ENCODE data around the gene ZNF423.

The ZNF423 gene

DNA sequence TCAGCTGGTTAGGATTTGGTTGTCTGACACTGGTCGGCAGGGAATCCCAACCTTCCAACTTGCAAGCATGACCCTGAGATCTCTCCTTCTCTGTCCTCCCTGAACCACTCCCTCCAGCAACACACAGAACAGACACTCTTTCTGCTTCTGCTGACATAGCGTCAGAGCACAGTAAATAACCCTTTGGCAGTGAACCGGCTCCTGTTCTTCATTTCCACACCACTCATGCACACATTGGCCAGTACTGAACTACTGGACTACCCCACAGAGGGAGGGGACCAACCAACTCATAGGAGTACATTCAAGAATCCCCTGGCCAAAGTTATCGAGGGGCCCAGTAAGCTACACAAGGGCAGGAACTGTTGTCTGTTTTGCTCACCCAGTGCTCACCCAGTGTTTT is 138.2 kb downstream of the ZNF423 start:
- no peak overlapping the region for H3K4me2 ChIP-seq (ENCODE audit: low read length)
- TF ChIP-seq, protein P1, sequence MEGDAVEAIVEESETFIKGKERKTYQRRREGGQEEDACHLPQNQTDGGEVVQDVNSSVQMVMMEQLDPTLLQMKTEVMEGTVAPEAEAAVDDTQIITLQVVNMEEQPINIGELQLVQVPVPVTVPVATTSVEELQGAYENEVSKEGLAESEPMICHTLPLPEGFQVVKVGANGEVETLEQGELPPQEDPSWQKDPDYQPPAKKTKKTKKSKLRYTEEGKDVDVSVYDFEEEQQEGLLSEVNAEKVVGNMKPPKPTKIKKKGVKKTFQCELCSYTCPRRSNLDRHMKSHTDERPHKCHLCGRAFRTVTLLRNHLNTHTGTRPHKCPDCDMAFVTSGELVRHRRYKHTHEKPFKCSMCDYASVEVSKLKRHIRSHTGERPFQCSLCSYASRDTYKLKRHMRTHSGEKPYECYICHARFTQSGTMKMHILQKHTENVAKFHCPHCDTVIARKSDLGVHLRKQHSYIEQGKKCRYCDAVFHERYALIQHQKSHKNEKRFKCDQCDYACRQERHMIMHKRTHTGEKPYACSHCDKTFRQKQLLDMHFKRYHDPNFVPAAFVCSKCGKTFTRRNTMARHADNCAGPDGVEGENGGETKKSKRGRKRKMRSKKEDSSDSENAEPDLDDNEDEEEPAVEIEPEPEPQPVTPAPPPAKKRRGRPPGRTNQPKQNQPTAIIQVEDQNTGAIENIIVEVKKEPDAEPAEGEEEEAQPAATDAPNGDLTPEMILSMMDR (IDR thresholded peaks at IDR 0.05), result no peak
- no peak overlapping the region for H3K4me3 ChIP-seq (ENCODE audit: low read depth, low read length)
- H2AFZ ChIP-seq, result no peak overlapping the region
- no peaks in the 10 kb centered on the region for H3K9me3 ChIP-seq (ENCODE audit: control insufficient read depth, low read length)
- H3K79me2 ChIP-seq, result no peaks in the 10 kb centered on the region
- no peaks in the 10 kb centered on the region for H3K4me1 ChIP-seq
- H3K36me3 ChIP-seq (ENCODE audit: control insufficient read depth, insufficient read depth, low read length), result no peaks in the 10 kb centered on the region
- H3K9ac ChIP-seq, result no peak overlapping the region
- no peak overlapping the region for H3K27ac ChIP-seq
- H3K27me3 ChIP-seq (ENCODE audit: control insufficient read depth, insufficient read depth, low read length), result no peaks in the 10 kb centered on the region

DNA sequence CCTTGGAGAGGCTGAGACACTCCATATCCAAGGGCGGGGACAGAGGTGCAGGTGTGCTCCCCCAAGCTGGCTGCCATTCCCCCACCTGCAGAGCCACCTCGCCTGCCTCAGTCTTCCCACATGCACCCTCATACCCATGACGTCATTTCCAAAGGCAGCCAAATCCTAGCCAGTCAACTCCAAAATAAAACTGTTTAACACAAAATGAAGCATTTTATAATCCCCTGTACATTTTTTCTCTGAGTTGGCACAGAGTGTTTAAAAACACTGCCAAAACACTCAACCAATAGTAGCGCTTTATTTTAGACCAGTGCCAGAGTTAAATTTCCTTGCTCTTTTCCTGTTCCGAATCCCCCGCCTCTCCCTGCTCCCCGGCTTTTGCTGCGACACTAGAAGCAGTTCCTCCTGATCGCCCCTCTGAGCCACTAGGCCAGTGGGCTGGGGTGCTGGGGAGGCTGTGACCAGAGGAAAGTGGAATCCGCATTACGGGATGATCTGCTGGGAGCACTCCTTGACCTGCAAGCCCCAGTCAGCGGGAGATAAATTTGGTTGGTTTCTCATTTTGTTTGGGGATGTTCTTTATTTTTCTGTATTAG is 139.5 kb downstream of the ZNF423 start:
- H3K4me1 ChIP-seq, result no peaks in the 10 kb centered on the region
- no peaks in the 10 kb centered on the region for H3K9me3 ChIP-seq (ENCODE audit: control insufficient read depth, low read length)
- no peaks in the 10 kb centered on the region for H3K79me2 ChIP-seq
- no peaks in the 10 kb centered on the region for H3K27me3 ChIP-seq (ENCODE audit: control insufficient read depth, insufficient read depth, low read length)
- TF ChIP-seq, protein P1 (IDR thresholded peaks at IDR 0.05), result no peak
- H3K36me3 ChIP-seq (ENCODE audit: control insufficient read depth, insufficient read depth, low read length), result no peaks in the 10 kb centered on the region
- no peak overlapping the region for H2AFZ ChIP-seq
- H3K4me3 ChIP-seq (ENCODE audit: low read depth, low read length), result no peak overlapping the region
- H3K4me2 ChIP-seq (ENCODE audit: low read length), result no peak overlapping the region
- H3K9ac ChIP-seq, result no peak overlapping the region
- H3K27ac ChIP-seq, result no peak overlapping the region

DNA sequence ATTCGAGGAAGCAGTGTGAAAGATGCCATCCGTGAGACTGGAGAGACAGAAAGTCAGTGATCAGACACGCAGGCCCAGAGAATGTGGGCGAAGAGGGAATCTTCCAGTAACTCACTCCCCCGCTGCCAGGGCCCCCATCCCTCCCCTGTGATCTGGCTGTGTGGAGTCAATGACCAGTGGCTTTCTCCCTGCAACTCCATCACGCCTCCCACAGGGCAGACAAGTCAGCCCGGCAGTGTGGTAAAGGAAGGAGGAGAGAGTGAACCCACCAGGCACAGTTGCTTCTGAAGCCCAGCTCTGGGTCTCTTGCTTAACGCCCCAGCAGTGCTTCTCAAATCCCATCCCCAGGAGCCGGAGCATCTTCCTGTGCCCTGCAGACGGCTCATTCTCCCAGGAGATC is 142.1 kb downstream of the ZNF423 start:
- H3K4me1 ChIP-seq, result no peaks in the 10 kb centered on the region
- H3K79me2 ChIP-seq, result no peaks in the 10 kb centered on the region
- no peak overlapping the region for H3K4me3 ChIP-seq (ENCODE audit: low read depth, low read length)
- H2AFZ ChIP-seq, result no peak overlapping the region
- TF ChIP-seq, protein P1 (IDR thresholded peaks at IDR 0.05), result no peak
- no peak overlapping the region for H3K9ac ChIP-seq
- no peaks in the 10 kb centered on the region for H3K27me3 ChIP-seq (ENCODE audit: control insufficient read depth, insufficient read depth, low read length)
- H3K9me3 ChIP-seq (ENCODE audit: control insufficient read depth, low read length), result no peaks in the 10 kb centered on the region
- H3K36me3 ChIP-seq (ENCODE audit: control insufficient read depth, insufficient read depth, low read length), result no peaks in the 10 kb centered on the region
- H3K27ac ChIP-seq, result no peak overlapping the region
- no peak overlapping the region for H3K4me2 ChIP-seq (ENCODE audit: low read length)

DNA sequence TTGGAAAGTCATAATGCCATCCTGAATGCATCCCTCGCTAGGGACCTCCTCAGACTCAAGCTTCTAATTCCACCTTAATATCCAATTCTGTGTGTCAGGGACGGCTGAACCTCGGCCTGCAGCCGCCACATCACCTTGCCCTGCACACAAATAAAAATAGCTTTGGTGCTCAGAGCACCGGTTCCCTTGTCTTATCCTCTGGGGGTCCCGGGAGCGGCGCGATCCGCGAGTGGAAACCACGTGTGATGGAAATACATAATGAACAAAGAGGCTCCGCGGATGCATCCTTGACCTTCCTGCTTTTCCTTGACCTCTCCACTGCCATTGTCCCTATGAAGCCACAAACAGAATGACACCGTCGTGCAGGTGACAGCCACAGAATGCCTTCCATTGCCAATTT is 143.4 kb downstream of the ZNF423 start:
- H2AFZ ChIP-seq, result no peak overlapping the region
- no peak overlapping the region for H3K9ac ChIP-seq
- H3K27me3 ChIP-seq (ENCODE audit: control insufficient read depth, insufficient read depth, low read length), result no peaks in the 10 kb centered on the region
- H3K9me3 ChIP-seq (ENCODE audit: control insufficient read depth, low read length), result no peaks in the 10 kb centered on the region
- no peaks in the 10 kb centered on the region for H3K79me2 ChIP-seq
- no peak overlapping the region for H3K27ac ChIP-seq
- TF ChIP-seq, protein P1 (IDR thresholded peaks at IDR 0.05), result no peak
- H3K4me1 ChIP-seq, result no peaks in the 10 kb centered on the region
- no peak overlapping the region for H3K4me3 ChIP-seq (ENCODE audit: low read depth, low read length)
- H3K4me2 ChIP-seq (ENCODE audit: low read length), result no peak overlapping the region
- H3K36me3 ChIP-seq (ENCODE audit: control insufficient read depth, insufficient read depth, low read length), result no peaks in the 10 kb centered on the region

DNA sequence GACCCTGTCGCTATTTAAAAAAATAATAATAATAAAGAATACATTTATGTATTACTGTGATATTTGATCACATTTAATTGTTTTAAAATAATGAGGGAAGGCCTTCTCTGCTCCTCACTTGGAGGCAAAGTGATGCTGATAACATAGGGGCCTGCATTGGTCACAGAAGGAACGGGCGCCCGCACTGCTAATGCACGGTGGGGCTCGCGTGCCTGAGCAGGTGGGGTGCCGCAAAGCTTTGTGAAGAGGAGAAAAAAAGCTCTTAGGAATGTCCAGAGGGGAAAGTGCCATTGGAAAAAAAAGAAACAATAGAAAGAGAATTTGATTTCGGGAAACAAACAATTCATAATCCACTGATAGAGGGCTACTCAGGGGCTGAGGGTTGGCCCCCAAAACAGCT is 143.8 kb downstream of the ZNF423 start:
- H3K4me2 ChIP-seq (ENCODE audit: low read length), result no peak overlapping the region
- no peaks in the 10 kb centered on the region for H3K27me3 ChIP-seq (ENCODE audit: control insufficient read depth, insufficient read depth, low read length)
- H3K79me2 ChIP-seq, result no peaks in the 10 kb centered on the region
- H3K9me3 ChIP-seq (ENCODE audit: control insufficient read depth, low read length), result no peaks in the 10 kb centered on the region
- H3K4me1 ChIP-seq, result no peaks in the 10 kb centered on the region
- no peak overlapping the region for H3K27ac ChIP-seq
- no peak overlapping the region for H2AFZ ChIP-seq
- TF ChIP-seq, protein P1 (IDR thresholded peaks at IDR 0.05), result no peak
- H3K9ac ChIP-seq, result no peak overlapping the region
- H3K4me3 ChIP-seq (ENCODE audit: low read depth, low read length), result no peak overlapping the region
- H3K36me3 ChIP-seq (ENCODE audit: control insufficient read depth, insufficient read depth, low read length), result no peaks in the 10 kb centered on the region
